NCI-H2107 treated with DMSO at 0.1 percent for 48 hours (cell line): Measurements from ENCODE around the gene KSR2.
"Not testable (repeated sequence)": the region's sequence is repeated elsewhere in the genome, so short reads cannot be mapped to it uniquely, and the experiment has no call there.

Experiments
- DNase-seq: peaks from one replicate; lab custom pipeline; 2025; ENCODE audit not compliant: unreplicated experiment; lab: John Stamatoyannopoulos, UW

The KSR2 gene

GRCh38 chr12:117892441-117892840 is 76.3 kb downstream of the KSR2 start:
- no peak for DNase-seq

GRCh38 chr12:117891265-117891664 is 77.5 kb downstream of the KSR2 start:
- not testable (repeated sequence) for DNase-seq

- DNase-seq = no peak
Observed at GRCh38 chr12:117890644-117891043, 78.1 kb downstream of the KSR2 start.

GRCh38 chr12:117890137-117890536 is 78.7 kb downstream of the KSR2 start:
- DNase-seq = no peak

GRCh38 chr12:117889098-117889497 is 79.7 kb downstream of the KSR2 start:
- DNase-seq = peak; percentile 31

GRCh38 chr12:117885211-117885610 is 83.6 kb downstream of the KSR2 start:
- DNase-seq = no peak

- no peak for DNase-seq
Observed at GRCh38 chr12:117884161-117884560, 84.6 kb downstream of the KSR2 start.

GRCh38 chr12:117882603-117883184 is 86.1 kb downstream of the KSR2 start:
- DNase-seq = no peak

- DNase-seq = no peak
Observed at GRCh38 chr12:117882181-117882580, 86.6 kb downstream of the KSR2 start.

- DNase-seq = no peak
Observed at GRCh38 chr12:117881517-117881916, 87.3 kb downstream of the KSR2 start.

GRCh38 chr12:117878605-117879004 is 90.2 kb downstream of the KSR2 start:
- no peak for DNase-seq

GRCh38 chr12:117876436-117876816 is 92.4 kb downstream of the KSR2 start:
- no peak for DNase-seq

GRCh38 chr12:117875744-117876435 is 92.9 kb downstream of the KSR2 start:
- DNase-seq = peak; percentile 96

- peak; percentile 57 for DNase-seq
Observed at GRCh38 chr12:117874842-117875434, 93.9 kb downstream of the KSR2 start.

GRCh38 chr12:117874198-117874597 is 94.6 kb downstream of the KSR2 start:
- not testable (repeated sequence) for DNase-seq

GRCh38 chr12:117872546-117873169 is 96.1 kb downstream of the KSR2 start:
- DNase-seq = peak; percentile 51

- no peak for DNase-seq
Observed at GRCh38 chr12:117869551-117869950, 99.2 kb downstream of the KSR2 start.

GRCh38 chr12:117867348-117867747 is 101.4 kb downstream of the KSR2 start:
- no peak for DNase-seq

- DNase-seq = no peak
Observed at GRCh38 chr12:117865505-117865904, 103.3 kb downstream of the KSR2 start.

GRCh38 chr12:117863002-117863709 is 105.6 kb downstream of the KSR2 start:
- DNase-seq = no peak

- DNase-seq = no peak
Observed at GRCh38 chr12:117861691-117862090, 107.1 kb downstream of the KSR2 start.
